Stomach (tissue), 4 donors: Measurements from ENCODE around the gene CEP112.

Experiments
- POLR2A ChIP-seq, 4 donors: fragments of 450-650 bp; IDR thresholded peaks; one replicate each; pipeline ENCODE4 v1.6.1; 2016; ENCODE audit warnings: antibody characterized with exemption in 4 of 4, control low read depth in 2 of 4, mild to moderate bottlenecking in 1 of 4, moderate library complexity in 1 of 4
- TF ChIP-seq, protein P1 (sequence below), 7 experiments: fragments of 450-650 bp in 4 of 7; fragments of 200-600 bp in 3 of 7; sonication (generic) in 3 of 7; IDR thresholded peaks; one replicate each; pipeline ENCODE4 v1.5.1; 2016 to 2019; ENCODE audit warnings: antibody characterized with exemption in 7 of 7, control low read depth in 2 of 7, mild to moderate bottlenecking in 1 of 7

DNA sequence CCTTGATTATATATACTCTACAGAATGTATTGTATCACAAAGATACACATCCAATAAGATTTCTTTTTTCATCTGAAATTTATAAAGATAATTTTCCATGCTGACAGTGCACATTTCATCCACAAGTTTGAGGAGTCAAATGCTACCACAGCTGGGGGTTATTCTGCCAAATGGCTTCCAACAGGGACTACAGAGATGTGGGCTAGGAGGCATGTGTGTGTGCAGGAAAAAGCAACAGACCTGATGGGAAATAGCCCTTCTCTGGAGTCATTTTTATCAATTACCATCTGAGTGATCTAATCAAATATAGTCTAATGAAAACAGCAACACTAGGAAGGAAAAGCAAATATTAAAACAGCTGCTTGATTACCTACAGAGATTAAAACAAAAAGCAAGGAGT, 290.5 kb downstream of the CEP112 start:
- TF ChIP-seq, protein P1, sequence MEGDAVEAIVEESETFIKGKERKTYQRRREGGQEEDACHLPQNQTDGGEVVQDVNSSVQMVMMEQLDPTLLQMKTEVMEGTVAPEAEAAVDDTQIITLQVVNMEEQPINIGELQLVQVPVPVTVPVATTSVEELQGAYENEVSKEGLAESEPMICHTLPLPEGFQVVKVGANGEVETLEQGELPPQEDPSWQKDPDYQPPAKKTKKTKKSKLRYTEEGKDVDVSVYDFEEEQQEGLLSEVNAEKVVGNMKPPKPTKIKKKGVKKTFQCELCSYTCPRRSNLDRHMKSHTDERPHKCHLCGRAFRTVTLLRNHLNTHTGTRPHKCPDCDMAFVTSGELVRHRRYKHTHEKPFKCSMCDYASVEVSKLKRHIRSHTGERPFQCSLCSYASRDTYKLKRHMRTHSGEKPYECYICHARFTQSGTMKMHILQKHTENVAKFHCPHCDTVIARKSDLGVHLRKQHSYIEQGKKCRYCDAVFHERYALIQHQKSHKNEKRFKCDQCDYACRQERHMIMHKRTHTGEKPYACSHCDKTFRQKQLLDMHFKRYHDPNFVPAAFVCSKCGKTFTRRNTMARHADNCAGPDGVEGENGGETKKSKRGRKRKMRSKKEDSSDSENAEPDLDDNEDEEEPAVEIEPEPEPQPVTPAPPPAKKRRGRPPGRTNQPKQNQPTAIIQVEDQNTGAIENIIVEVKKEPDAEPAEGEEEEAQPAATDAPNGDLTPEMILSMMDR (IDR thresholded peaks at IDR 0.05) = no peak
- no peak for TF ChIP-seq POLR2A (IDR thresholded peaks at IDR 0.05)
